Measurements from ENCODE around the gene RHBDF1. TPM values are rescaled to one million over a fixed set of nuclear protein-coding genes. Genes with fewer than 3 reads are reported as not detected.
A peak's percentile ranks its signal among the peaks of the same experiment; 100 is the strongest.

RHBDF1 gene, protein sequence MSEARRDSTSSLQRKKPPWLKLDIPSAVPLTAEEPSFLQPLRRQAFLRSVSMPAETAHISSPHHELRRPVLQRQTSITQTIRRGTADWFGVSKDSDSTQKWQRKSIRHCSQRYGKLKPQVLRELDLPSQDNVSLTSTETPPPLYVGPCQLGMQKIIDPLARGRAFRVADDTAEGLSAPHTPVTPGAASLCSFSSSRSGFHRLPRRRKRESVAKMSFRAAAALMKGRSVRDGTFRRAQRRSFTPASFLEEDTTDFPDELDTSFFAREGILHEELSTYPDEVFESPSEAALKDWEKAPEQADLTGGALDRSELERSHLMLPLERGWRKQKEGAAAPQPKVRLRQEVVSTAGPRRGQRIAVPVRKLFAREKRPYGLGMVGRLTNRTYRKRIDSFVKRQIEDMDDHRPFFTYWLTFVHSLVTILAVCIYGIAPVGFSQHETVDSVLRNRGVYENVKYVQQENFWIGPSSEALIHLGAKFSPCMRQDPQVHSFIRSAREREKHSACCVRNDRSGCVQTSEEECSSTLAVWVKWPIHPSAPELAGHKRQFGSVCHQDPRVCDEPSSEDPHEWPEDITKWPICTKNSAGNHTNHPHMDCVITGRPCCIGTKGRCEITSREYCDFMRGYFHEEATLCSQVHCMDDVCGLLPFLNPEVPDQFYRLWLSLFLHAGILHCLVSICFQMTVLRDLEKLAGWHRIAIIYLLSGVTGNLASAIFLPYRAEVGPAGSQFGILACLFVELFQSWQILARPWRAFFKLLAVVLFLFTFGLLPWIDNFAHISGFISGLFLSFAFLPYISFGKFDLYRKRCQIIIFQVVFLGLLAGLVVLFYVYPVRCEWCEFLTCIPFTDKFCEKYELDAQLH
- total RNA-seq, result 10 to 100 TPM in 5 of 8 experiments, 1 to 10 TPM in 3; 2.5 to 22.4 (median 14.1) TPM

- WGBS, 10 experiments, result 53 to 88% methylated on average over 3 of the region's 62 CpGs; no CpG with 5 or more reads in 8 of the 10 experiments
- Histone ChIP-seq H3K4me1 (replicated peaks in 1 of 2) (peaks cover 73 to 84% of the 10 kb centered on the region in 2 donors), H3K27ac (peak within 1 kb of the TSS; percentile 9 to 71), H3K4me3 (peak within 1 kb of the TSS; percentile 31 to 57 (median 53))
- peak; percentile 17 to 75 (median 54) for ATAC-seq (replicated peaks in 6 of 8)
- in situ Hi-C loops (cut with MboI; ENCODE audit: low pct_unique_long_range_greater_than_20kb in 2 of 9, low sequenced_read_pairs in 9 of 9, unreplicated experiment in 9 of 9), result no loop called here
Measured at GRCh38 chr16:72561-73548, at the start of gene RHBDF1. RHBDF1 (minus strand) TSS chr16:72631; CDS start chr16:65015, 7,616 bp downstream.

DNA sequence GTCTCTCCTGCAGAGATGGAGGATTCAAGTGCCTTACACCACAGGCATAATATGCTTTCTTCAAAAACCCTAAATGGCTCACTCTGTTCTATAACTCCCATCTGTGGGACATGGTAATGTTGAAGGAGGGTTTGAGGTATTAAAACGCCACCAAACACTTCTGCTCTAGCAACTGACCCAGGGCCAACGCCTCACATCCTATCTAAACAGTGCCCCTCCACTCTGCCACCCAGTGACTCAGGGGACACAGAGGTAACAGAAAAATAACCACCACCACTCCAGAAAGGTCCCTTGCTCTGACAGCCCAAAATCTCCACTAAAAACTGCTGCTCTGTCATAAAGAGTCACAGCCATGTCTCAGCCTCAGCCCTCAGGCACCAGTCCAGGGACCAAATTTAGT is 48.3 kb upstream of the RHBDF1 start:
- WGBS, 10 experiments, result 80 to 100% (median 95%) methylated on average over 1 to 2 of the region's 2 CpGs; no CpG with 5 or more reads in 7 of the 10 experiments
- Histone ChIP-seq H3K27ac (no peak overlapping the region), H3K4me1 (replicated peaks in 1 of 2) (no peaks in the 10 kb centered on the region), H3K4me3 (no peak overlapping the region)
- in situ Hi-C loops (cut with MboI; ENCODE audit: low pct_unique_long_range_greater_than_20kb in 2 of 9, low sequenced_read_pairs in 9 of 9, unreplicated experiment in 9 of 9), result no loop called here
- no peak for ATAC-seq (replicated peaks in 6 of 8)

DNA sequence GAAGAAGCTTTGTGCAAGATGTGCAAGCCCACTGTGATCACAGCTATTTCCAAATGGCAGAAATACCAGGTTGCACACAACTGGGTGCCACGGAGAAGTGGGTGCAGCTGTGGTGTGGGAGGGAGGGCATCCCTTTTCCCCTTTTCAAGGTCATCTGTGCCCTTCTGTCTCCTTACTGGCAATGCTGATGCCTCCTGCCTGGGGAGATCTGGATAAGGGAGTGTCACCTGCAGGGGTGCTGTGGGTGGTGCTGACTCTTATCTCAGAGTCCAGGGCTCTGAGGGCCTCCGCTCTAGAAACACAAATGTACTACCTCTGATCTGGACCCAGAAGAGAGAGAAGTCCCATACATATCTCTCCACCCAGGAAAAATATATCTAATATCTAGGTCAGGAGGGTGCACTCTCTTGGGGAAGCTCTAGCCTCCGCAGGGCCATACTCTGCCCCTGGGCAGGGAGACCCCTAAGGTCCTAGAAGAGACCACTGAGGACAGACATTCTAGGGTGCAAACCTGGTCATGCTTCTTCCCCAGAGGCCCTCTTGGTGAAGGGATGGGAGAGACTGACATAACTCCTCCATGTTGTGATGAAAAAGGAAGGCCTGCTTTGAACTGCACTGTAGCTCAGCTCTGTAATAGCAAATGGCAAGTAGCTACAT is 47.5 kb upstream of the RHBDF1 start:
- WGBS, 10 experiments, result 80 to 100% (median 100%) methylated on average over 1 to 2 of the region's 3 CpGs; no CpG with 5 or more reads in 4 of the 10 experiments

GRCh38 chr16:119295-119694 is 46.9 kb upstream of the RHBDF1 start:
- ATAC-seq (replicated peaks in 6 of 8), result no peak
- 80 to 100% (median 93%) methylated on average over 1 to 5 of the region's 5 CpGs; no CpG with 5 or more reads in 3 of the 10 experiments for WGBS, 10 experiments
- H3K4me1 ChIP-seq (replicated peaks in 1 of 2), result no peaks in the 10 kb centered on the region
- in situ Hi-C loops (cut with MboI; ENCODE audit: low pct_unique_long_range_greater_than_20kb in 2 of 9, low sequenced_read_pairs in 9 of 9, unreplicated experiment in 9 of 9), result no loop called here
- H3K4me3 ChIP-seq, result no peak overlapping the region
- no peak overlapping the region for H3K27ac ChIP-seq

More for the DNA sequence above, 47.5 kb upstream of the RHBDF1 start:
- ATAC-seq (replicated peaks in 6 of 8), result no peak
- Histone ChIP-seq H3K4me3 (no peak overlapping the region), H3K4me1 (replicated peaks in 1 of 2) (no peaks in the 10 kb centered on the region), H3K27ac (no peak overlapping the region)
- in situ Hi-C loops (cut with MboI; ENCODE audit: low pct_unique_long_range_greater_than_20kb in 2 of 9, low sequenced_read_pairs in 9 of 9, unreplicated experiment in 9 of 9), result no loop called here

DNA sequence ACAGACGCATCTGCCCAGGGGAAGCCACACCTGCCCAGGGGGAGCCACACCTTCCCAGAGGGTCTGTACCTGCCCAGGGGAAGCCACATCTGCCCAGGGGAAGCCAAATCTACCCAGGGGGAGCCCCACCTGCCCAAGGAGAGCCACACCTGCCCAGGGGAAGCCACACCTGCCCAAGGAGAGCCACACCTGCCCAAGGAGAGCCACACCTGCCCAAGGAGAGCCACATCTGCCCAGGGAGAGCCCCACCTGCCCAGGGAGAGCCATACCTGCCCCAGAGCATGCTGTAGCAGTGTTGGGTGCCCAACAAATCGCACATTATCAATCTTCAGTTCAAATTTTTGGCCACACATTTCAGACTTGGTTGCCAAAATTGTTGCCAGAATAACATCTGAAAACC is 46.4 kb upstream of the RHBDF1 start:
- no peak overlapping the region for H3K4me3 ChIP-seq
- no peak overlapping the region for H3K27ac ChIP-seq
- 80 to 100% methylated on average over 1 of the region's 2 CpGs; no CpG with 5 or more reads in 8 of the 10 experiments for WGBS, 10 experiments
- in situ Hi-C loops (cut with MboI; ENCODE audit: low pct_unique_long_range_greater_than_20kb in 2 of 9, low sequenced_read_pairs in 9 of 9, unreplicated experiment in 9 of 9), result no loop called here
- no peaks in the 10 kb centered on the region for H3K4me1 ChIP-seq (replicated peaks in 1 of 2)
- ATAC-seq (replicated peaks in 6 of 8), result no peak

GRCh38 chr16:117379-118365 is 45.2 kb upstream of the RHBDF1 start:
- no peak overlapping the region for H3K4me3 ChIP-seq
- WGBS, 10 experiments, result 57 to 100% (median 72%) methylated on average over 1 to 8 of the region's 19 CpGs; no CpG with 5 or more reads in 4 of the 10 experiments
- H3K27ac ChIP-seq, result no peak overlapping the region
- peak; percentile 50 to 90 (median 64) for ATAC-seq (replicated peaks in 6 of 8)
- no peaks in the 10 kb centered on the region for H3K4me1 ChIP-seq (replicated peaks in 1 of 2)
- in situ Hi-C loops (cut with MboI; ENCODE audit: low pct_unique_long_range_greater_than_20kb in 2 of 9, low sequenced_read_pairs in 9 of 9, unreplicated experiment in 9 of 9), result no loop called here

- in situ Hi-C loops (cut with MboI; ENCODE audit: low pct_unique_long_range_greater_than_20kb in 2 of 9, low sequenced_read_pairs in 9 of 9, unreplicated experiment in 9 of 9), result no loop called here
- ATAC-seq (replicated peaks in 6 of 8), result no peak
- Histone ChIP-seq H3K27ac (no peak overlapping the region), H3K4me1 (replicated peaks in 1 of 2) (no peaks in the 10 kb centered on the region), H3K4me3 (no peak overlapping the region)
- 29 to 100% (median 82%) methylated on average over 2 to 7 of the region's 7 CpGs; no CpG with 5 or more reads in 1 of the 10 experiments for WGBS, 10 experiments
Measured at GRCh38 chr16:116015-116414, 43.6 kb upstream of the RHBDF1 start.

- 60 to 94% (median 80%) methylated on average over 2 of the region's 2 CpGs; no CpG with 5 or more reads in 7 of the 10 experiments for WGBS, 10 experiments
- H3K4me3 ChIP-seq, result no peak overlapping the region
- H3K4me1 ChIP-seq (replicated peaks in 1 of 2), result no peaks in the 10 kb centered on the region
- in situ Hi-C loops (cut with MboI; ENCODE audit: low pct_unique_long_range_greater_than_20kb in 2 of 9, low sequenced_read_pairs in 9 of 9, unreplicated experiment in 9 of 9), result no loop called here
- no peak for ATAC-seq (replicated peaks in 6 of 8)
- no peak overlapping the region for H3K27ac ChIP-seq
Measured at GRCh38 chr16:114327-114726, 41.9 kb upstream of the RHBDF1 start.

DNA sequence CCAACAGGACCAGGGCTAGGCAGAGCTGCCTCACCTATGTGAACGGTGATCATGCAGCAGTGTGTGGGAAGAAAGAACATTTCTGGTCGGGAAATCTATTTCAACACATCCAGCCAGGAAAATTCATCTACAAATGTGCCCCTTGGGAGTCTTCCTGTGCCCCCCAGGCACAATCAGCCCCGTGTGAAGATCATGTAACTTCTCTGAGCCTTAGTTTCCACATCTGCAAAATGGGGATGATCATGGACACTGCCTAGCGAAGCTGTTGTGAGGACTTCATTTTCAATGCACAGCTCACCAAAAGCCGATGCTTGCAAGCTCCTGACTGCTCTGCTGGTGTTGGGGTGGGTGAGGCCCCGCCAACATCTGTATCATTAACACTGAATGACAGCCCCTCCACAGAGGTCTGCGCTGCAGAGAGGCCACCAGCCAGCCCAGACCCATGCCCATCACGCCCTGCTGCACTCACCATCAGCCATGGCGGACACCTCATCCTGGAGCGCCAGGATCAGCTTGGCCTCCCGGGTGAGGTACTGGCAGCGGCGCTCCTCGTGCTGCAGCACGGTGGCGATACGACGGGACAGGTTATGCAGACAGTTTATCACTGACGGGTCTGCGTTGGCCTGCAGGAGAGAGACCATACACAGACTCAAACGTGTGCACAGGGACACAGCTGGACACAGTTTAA is 39.9 kb upstream of the RHBDF1 start:
- Histone ChIP-seq H3K4me1 (replicated peaks in 1 of 2) (no peaks in the 10 kb centered on the region), H3K27ac (no peak overlapping the region), H3K4me3 (no peak overlapping the region)
- no peak for ATAC-seq (replicated peaks in 6 of 8)
- WGBS, 10 experiments, result 88 to 100% (median 95%) methylated on average over 1 to 6 of the region's 21 CpGs; no CpG with 5 or more reads in 3 of the 10 experiments
- in situ Hi-C loops (cut with MboI; ENCODE audit: low pct_unique_long_range_greater_than_20kb in 2 of 9, low sequenced_read_pairs in 9 of 9, unreplicated experiment in 9 of 9), result no loop called here

DNA sequence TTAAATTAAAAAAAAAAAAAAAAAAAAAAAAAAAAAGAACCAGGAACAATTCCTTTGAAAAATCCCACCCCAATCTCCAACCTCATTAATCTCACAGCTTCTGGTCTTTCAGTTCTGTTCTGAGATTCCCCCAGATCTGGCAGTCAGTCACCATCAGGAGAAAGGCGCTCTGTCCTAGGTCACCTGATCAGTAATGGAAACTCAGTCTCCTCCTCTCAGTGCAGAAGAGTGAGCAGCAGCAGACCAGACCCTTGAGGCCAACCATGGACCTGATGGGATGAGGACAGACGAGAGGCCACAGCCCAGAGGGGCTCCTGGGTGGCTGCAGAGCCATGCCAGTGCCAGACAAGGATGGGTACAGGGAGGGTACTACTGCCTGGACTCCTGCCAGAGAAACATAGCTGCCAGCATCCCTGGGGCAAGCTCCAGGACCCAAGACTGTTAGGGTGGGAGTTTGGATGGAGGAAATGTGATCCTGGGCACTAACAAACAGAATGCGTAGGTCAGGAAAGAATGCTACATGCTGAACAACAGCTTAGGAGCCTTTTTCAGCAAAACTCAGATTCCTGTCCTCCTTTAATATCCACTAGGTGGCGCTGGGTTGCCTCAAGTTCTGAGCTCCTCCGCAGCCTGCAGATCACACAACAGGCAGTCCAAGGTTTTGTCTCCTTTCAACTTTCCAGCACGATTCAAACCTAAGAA is 34.3 kb upstream of the RHBDF1 start:
- ATAC-seq (replicated peaks in 6 of 8), result peak; percentile 81 to 95 (median 88)
- in situ Hi-C loops (cut with MboI; ENCODE audit: low pct_unique_long_range_greater_than_20kb in 2 of 9, low sequenced_read_pairs in 9 of 9, unreplicated experiment in 9 of 9), result no loop called here
- WGBS, 10 experiments, result 0 to 86% (median 33%) methylated on average over 1 to 5 of the region's 6 CpGs; no CpG with 5 or more reads in 1 of the 10 experiments
- Histone ChIP-seq H3K4me1 (replicated peaks in 1 of 2) (no peaks in the 10 kb centered on the region), H3K4me3 (no peak overlapping the region), H3K27ac (no peak overlapping the region)
